LHCN-M2 (cell line): ENCODE measurements around the gene EVI5L. TPM values are rescaled to one million over a fixed set of nuclear protein-coding genes. Genes with fewer than 3 reads are reported as not detected.
"Not testable (repeated sequence)": the region's sequence is repeated elsewhere in the genome, so short reads cannot be mapped to it uniquely, and the experiment has no call there.

ENCODE experiments used
- DNase-seq: peaks from one replicate; pipeline ENCODE4 v3.0.0-alpha.2; 2012; ENCODE audit warnings: low read depth
- total RNA-seq: library from RNA; depleted of rRNA; stranded (reverse); fragments of >200 nt; gene quantifications from 2 replicates; pipeline ENCODE4 v1.2.3, GENCODE V29; 2014

Gene EVI5L
- total RNA-seq, 1 experiment from 2014 or later, result 19.5 TPM

DNA sequence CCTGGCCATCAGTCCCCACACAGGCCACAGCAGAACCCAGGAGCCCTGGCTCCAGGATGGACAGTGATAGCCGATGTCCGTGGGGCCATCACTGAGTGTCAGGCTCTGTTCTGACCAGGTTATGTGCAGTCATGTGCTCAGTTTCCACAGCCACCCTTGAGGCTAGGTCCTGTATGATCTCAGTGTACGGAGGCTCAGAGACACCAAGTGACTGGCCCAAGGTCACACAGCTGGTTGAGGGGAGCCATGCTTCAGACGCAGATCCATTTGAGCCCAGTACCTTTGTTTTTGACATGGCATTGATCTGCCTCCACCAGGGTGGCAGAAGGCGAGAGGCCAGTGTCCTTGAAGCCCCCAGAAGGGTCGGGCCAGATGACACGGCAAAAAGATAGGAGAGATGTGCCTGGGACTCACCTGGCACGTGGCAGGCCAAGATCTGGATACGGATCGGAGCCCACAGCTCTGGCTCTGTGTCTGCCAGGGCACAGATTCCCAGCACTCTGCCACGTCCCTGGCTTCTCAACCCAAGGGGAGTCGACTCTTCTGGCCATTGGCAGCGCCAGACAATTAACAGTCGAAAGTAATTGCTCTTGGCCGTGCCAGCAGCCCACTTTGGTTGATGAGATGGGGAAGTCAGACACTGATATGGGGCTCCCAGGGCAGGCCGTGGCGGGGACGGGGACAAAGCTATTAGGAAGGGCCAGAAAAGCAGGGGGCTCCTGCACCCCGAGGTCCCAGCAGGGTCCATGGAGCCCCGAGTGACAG lies 15.6 kb downstream of the EVI5L start:
- DNase-seq, result no peak

DNA sequence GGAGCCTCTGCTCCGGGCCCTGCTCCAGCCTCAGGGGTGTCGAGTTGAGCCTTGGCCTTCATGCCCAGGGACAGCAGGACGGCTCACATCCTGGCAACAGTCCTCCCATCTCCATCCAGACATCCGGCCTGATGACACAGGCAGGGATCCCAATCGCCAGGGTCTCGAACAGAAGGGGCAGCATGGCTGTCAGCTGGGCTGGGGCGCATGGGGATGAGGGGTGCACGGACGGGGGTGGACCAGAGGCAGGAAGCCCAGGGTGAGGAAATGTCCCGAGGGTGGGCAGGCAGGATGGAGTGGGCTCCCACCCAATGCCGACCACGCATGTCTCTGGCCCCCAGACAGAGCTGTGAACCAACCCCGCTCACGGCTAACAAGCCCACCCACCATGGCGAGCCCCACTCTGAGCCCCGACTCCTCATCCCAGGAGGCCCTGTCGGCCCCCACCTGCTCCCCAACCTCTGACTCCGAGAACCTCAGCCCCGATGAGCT lies 16.2 kb downstream of the EVI5L start:
- no peak for DNase-seq

DNA sequence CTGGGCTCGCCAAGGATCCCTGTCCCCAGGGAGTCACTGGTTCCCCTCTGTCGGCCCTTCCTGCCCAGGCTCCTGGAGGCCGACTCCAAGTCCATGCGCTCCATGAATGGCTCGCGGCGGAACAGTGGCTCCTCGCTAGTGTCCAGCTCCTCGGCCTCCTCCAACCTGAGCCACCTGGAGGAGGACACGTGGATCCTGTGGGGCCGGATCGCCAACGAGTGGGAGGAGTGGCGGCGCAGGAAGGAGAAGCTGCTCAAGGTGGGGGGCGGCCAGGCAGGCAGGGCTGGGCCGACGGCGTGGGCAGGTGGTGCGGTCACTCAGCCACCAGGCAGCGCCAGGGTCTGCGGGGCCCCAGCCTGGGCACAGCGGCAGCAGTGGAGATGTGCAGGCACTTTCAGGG lies 17.6 kb downstream of the EVI5L start:
- no peak for DNase-seq

DNA sequence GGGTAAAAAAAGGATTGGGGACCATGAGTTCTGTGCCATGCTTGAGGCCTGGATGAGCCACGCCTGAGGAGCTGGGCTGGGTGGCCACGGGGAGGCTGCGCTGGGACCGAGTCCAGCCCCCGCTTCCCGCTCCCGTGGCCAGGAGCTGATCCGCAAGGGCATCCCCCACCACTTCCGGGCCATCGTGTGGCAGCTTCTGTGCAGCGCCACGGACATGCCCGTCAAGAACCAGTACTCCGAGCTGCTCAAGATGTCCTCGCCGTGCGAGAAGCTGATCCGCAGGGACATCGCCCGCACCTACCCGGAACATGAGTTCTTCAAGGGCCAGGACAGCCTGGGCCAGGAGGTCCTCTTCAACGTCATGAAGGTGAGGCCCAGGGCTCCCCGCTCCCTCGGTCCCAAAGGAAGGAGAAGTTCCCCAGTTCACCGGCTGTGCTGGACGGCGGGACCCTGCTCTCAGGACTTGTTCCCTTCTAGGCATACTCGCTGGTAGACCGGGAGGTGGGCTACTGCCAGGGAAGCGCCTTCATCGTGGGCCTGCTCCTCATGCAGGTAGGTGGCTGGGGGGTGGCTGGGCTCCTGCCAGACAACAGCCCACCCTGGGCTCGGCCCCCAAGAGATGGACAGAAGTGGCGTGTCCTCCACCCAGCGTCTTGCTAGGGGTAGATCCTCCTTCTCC lies 18.9 kb downstream of the EVI5L start:
- no peak for DNase-seq

DNA sequence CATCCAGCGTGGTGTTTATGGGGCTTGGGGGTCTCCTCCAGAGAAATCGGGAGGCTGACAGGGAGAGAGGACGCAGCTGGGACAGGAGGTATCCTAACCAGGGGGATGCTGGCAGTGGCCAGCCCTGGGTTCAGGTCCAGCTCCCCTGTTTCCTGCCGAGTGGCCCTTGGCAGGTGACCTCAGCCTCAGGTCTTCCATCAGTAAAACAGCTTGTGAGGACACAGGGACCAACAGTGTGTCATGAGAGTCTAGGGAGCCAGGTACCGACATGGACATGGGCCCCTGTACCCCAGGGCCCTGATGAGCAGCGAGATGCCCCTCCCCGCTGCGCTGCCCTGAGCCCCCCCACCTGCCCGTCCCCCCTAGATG lies 19.6 kb downstream of the EVI5L start:
- no peak for DNase-seq

DNA sequence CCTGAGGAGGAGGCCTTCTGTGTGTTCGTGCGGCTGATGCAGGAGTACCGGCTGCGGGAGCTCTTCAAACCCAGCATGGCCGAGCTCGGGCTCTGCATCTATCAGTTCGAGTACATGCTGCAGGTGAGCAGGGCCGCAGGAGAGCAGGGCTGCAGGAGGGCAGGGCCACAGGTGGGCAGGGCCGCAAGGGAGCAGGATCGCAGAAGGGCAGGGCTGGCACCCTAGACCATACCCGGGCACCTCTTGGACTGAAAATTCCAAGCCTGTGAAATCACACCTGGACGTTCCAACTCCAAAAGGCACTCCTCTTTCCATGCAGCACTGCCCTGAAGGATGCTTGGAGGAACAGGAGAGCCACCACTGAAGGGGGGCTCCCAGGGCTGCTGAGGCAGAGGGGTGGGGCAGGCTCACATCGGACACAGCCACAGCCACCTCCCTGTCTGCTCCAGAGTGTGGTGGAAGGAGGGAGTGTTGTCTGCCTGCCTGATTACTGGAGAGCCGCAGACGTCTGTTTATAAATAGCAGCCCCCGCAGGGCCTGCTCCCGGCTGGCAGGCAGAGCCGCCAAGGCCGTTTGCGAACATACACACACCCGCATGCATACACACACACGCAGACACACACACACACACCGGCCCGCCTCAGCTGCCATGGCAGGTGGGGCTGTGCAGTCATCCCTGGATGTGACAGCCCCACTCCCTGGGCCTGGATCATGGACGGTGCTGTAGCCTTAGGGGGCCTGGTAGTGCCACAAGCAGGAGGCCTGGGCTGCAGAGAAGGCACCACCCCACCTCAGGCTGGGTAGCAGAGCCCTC lies 20.2 kb downstream of the EVI5L start:
- DNase-seq, result no peak

DNA sequence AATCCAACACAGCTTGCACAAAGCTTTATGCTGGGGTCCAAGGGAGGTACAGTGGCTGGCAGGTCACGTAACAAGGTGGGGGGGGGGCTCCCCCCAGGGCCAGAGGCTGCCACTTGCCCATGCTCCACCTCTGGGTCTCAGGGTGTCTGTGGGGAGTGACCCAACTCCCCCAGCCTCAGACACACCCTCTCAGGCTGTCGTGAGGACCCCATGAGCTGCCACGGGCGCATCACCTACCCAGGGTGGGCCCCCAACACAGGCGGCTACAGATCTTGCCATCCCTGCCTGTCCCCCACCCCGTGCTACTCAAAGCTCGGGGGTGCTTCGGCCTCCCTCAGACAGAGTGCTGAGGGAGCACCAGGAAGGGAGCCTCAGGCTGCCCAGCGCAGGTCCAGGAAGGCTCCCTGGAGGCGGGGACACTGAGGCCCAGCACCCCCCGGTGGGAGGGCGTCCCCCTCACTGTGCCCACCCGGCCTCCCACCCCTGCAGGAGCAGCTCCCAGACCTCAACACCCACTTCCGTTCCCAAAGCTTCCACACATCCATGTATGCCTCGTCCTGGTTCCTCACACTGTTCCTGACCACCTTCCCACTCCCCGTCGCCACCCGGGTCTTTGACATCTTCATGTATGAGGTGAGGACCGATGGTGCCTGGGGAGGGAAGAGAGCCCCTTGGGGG lies 21.1 kb downstream of the EVI5L start:
- no peak for DNase-seq

DNA sequence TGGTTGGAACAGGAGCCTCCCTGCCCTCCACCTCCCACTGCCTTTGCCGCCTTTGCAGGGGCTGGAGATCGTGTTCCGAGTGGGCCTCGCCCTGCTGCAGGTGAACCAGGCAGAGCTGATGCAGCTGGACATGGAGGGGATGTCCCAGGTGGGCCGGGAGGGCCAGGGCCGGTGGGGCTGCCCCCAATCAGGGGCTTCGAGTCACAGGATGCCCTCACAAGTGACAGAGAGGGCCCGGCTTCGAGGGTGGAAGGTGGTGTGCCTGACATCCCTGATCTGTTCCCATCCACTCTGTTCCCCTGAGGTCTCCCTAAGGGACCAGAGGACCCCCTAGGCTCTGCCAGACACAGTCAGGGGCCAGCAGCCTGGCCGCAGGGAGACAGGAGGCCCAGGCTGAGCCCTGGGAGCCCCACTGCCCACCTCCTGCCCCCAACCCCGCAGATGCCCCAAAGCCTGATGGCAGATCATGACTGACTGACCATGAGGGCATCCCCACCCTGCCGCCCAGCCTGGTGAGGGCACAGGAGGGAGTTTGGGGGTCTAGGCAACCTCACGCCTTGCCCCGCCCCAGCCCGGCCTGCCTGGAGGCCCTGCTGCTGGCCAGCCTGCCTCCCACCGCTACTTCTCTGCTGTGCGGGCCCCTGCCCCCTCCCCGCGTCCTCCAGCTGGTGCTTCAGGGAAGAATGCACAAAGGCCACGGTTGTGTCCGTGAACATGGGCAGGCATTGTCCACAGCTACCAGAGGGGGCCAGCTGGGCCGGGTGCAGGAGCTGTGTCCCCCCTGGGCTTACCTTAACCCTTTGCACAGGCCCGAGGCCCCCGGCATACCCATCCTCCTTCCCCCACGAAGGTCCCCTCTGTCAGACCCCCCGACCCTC lies 21.8 kb downstream of the EVI5L start:
- no peak for DNase-seq

DNA sequence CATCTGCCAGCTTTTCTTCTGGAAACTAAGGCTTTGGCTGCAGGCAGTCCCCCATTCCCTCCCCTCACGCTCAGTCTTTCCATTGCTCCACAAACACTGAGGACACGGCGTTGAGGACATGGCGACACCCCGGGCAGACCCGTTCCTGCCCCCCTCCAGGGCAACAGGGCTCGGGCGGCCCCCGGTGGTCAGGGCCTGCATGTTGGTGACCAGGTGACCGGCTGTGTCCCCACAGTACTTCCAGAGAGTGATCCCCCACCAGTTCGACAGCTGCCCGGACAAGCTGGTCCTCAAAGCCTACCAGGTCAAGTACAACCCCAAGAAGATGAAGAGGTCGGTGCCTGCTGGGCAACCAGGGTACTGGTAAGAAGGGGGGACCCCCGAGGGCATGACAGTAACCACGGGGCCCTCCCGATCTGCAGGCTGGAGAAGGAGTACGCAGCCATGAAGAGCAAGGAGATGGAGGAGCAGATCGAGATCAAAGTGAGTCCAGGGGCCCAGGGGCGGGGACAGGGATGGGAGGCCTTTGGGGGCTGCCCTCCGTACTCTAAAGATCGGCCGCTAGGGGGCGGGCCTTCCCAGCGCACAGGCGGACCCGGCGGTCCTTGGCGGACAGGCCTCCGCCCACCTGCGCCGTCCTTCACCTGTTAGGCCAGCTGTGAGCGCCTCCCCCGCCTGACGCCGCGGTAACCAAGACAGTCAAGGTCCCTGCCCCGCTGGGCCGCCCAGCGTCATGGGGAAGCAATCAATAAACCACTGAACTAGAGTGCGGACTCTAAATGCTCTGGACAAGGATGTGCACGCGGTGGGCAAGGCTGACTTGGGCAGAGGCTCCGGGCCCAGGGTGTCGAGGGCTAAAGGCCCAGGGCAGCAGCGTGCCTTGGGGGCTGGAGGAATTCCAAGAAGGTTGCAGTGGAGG lies 23.1 kb downstream of the EVI5L start:
- DNase-seq, result peak; percentile 25

DNA sequence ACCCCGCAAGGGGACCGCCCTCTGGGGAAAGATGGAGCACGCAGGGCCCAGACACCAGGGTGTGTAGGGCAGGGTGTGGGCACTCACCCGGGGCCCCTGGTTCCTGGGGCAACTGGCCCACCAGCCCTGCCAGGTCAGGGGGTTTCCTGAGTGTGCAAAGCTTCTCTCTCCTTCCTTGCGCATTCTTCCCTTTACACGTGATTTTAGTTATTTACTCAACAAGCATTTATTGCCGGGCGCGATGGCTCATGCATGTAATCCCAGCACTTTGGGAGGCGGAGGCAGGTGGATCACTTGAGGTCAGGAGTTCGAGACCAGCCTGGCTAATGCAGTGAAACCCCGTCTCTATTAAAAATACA lies 23.7 kb downstream of the EVI5L start:
- no peak for DNase-seq

DNA sequence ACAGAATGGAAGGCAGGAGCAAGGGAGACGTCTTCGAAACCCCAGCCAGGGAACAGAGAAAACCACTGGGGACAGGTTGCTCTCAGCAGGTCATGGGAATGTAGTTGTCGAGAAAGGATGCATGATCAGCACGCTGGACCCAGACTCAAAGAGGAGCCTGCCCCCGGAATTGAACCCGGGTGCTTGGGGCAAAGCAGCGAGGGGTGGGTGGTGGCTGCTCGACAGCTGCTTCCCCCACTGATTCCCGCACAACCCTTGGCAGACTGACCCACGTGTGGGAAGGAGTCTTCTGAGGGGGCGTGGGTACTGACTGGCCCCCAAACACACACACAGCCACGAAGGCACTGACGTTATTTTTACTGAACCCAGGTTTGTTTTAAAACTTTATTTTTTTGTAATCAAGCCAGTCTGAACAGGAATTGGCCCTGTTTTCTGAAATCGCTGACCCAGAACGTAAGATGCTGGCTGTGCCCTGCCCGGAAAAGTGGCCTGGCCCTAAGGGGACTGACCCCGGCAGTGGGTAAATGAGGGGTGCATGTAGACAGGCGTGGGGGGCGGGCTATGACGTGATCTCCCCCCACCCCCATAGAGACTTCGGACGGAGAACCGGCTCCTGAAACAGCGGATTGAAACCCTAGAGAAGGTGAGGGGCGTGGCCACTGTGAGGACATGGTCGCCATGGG lies 25.5 kb downstream of the EVI5L start:
- DNase-seq, result no peak

DNA sequence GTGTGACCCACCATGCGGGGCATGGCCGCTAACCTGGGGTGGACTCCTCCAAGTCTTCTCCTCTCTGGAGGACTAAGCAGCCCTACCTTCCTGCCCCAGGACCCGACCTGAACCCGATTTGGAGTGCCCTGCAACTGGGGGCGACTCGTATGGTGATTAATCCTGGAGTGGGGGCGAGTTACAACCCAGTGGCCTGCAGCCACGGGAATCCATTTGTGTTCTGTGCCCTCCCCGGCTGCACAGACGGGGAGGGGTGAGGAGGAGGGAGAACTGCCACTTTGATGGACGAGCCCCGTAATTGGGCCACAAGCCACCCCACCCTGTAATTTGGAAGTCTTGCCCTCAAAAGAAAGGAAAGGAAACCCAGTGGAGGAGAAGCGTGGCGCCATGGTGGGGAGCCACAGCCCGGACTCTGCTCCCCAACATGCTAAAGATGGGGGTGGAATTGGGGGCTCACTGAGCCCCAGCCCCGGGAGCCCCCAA lies 26.1 kb downstream of the EVI5L start:
- DNase-seq, result no peak

DNA sequence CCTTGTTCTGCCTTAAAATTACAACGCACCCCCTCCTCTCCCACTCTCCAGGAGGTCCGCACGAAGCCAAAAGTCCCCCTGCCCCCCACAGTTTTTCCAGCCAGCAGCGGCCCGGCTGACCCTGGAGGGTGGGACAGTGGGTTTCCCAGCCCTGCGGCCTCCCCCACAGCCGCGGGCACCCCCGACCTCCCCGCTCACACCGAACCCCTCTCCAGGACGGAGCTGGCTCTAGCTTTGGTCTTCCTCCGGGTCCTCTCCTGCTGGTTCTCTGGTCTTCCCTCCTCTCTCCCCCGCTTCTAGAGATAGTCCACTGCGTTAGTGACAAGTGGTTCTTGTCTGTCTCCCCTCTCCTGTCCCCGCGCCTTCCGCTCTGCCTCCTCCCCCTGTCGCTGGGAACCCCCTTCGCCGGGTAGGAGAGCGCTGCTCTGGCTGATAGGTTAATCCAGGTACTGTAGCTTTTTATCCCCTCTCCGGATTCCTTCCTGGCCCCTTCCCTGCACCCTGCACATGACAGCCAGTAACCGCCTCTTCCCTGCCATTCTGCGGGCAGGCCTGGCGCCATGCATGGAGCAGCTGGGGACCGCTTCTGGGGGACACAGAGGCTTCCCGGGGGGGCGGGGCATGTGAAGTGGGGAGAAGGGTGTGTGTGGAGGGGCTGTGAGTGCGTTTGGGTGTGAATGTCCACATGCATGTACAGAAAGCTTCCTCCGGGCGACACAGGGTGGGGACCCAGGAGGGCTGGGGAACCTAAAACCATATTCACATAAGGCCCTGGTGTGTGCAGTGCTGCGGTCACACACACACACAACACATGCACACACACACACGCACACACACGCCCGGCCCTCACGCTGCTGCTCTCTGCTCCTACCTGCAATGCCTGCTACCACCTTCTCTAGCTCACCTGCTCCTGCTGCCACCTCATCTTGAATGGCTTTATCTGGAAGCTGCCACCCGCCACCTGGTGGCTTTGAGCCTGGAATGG lies 27.0 kb downstream of the EVI5L start:
- DNase-seq, result no peak

DNA sequence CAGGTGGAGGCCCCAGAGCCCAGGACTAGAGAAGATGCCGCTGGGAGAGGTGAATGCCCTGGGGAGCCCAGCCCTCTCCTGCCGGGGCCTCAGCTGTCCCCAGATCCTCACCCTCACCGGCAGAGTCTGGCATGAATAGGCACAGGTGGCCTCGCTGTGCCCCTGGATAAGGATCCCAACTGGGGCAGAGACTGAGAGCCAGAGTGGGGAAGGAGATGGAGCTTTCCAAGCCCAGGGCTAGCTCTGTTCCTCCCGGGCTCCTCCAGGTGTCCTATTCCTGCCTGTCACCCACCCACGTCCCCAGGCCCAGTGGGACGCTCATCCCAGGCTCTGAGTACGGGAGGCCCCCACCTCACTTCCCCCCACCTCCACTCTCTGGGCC lies 27.7 kb downstream of the EVI5L start:
- no peak for DNase-seq

DNA sequence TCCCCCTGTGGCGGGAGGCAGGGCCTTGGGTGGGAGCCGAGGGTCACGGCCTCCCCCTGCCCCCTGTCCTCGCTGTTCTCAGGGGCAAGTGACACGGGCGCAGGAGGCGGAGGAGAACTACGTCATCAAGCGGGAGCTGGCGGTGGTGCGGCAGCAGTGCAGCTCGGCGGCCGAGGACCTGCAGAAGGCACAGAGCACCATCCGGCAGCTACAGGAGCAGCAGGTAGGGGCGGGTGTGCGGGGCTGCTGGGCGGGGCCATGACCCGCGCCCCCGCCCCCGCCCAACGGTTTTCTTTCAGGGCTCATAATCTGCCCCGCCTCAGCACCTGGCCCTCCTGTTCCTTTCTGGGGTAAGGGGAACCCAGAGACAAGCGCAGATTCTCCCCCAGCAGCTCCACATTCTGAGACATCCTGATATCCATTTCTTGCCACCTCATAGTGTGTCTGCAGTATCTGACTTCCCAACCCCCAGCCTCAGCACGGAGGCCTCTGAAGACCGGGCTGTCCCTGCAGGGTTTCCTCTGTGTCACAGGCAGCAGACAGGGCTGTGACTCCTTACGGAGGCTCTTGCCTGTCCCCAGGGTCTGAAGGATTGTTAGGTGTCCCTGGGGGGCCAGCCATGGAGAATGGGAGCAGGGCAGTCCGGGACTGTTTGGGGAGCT lies 28.2 kb downstream of the EVI5L start:
- DNase-seq, result no peak

DNA sequence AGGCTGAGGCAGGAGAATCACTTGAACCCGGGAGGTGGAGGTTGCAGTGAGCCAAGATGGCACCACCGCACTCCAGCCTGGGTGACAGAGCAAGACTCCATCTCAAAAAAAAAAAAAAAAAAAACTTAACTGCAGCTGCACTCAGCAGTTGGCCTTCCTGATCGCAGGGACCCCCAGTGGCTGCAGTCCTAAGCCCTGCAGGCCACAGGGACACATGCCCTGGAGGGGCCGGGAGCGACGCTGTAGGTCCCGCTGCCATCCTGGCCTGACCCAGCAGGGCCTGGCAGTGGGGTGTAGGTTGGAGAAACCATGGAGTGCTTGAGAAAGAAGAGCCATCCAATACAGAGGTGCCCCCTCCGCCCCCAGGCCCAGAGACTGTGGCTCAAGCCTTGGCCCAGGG lies 29.1 kb downstream of the EVI5L start:
- not testable (repeated sequence) for DNase-seq
